Neural crest cell (in vitro differentiated cells): ENCODE data around the gene RGS5. TPM values are rescaled to one million over a fixed set of nuclear protein-coding genes. Genes with fewer than 3 reads are reported as not detected.

Experiments used
- DNase-seq: peaks from one replicate; pipeline ENCODE4 v3.0.0; 2021; ENCODE audit warnings: low read depth, mixed read lengths, low spot score
- H3K27ac Mint-ChIP-seq: one replicate; pipeline ENCODE4 v1.8.0; 2021; ENCODE audit warnings: mild to moderate bottlenecking, mixed read lengths; ENCODE audit not compliant: unreplicated experiment
- H3K27me3 Mint-ChIP-seq: 2 replicates; pipeline ENCODE4 v1.8.0; 2021; ENCODE audit warnings: low read depth, mild to moderate bottlenecking, mixed read lengths
- H3K36me3 Mint-ChIP-seq: 2 replicates; pipeline ENCODE4 v1.8.0; 2021; ENCODE audit warnings: low read depth, mild to moderate bottlenecking, mixed read lengths
- H3K4me1 Mint-ChIP-seq: 2 replicates; pipeline ENCODE4 v1.8.0; 2021; ENCODE audit warnings: mixed read lengths
- H3K4me3 Mint-ChIP-seq: one replicate; pipeline ENCODE4 v1.8.0; 2021; ENCODE audit warnings: mild to moderate bottlenecking, mixed read lengths
- H3K9me3 Mint-ChIP-seq: 2 replicates; pipeline ENCODE4 v1.8.0; 2021; ENCODE audit warnings: mixed read lengths
- total RNA-seq: library from RNA; stranded (reverse); gene quantifications from 2 replicates; pipeline ENCODE4 v1.2.1, GENCODE V29; 2021
- TF ChIP-seq, protein P1 (sequence below): fragments of 200-600 bp; sonication (generic); conservative IDR thresholded peaks from 2 replicates; pipeline ENCODE4 v1.5.0; 2021; ENCODE audit warnings: antibody characterized with exemption, mild to moderate bottlenecking

The RGS5 gene
- total RNA-seq, 1 donor from 2014 or later: 4.5 TPM

DNA sequence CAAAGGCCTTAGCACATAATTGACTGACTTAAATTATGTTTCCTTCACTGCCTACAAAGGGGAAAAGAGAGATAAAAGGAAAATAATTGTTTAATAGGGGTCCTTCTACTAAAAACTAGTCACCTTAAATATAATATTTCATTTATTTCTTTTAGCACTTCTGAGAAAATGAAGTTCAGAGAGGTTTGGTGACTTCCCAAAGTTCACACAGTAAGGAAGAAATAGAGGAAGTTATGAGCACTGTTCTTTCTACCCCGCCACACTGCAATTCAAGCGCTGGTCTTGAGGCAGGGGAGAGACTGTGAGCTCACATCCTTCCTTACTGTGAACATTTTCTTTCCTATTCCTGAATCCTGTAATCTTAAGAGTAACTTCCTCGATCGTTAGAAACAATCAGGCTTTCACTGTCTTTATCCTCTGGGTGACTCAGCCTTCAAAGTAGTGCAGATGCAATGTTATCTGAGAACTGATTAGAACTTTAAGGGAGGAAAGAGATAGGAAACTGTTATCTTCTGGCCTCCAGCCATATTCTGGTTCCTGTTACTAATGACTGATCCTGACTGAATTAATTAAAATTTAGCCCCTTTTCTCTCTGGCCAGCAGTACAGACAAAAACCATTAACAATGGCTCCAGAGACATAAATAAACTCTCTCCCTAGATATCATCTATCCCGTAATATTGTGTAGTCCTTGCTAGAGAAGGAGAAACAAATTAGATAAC, 6.8 kb downstream of the RGS5 start:
- Mint-ChIP-seq H3K9me3 (no peaks in the 10 kb centered on the region), H3K36me3 (no peaks in the 10 kb centered on the region), H3K27me3 (no peaks in the 10 kb centered on the region), H3K4me1 (peaks cover 5% of the 10 kb centered on the region), H3K27ac (no peak overlapping the region), H3K4me3 (no peak overlapping the region)
- no peak for DNase-seq
- TF ChIP-seq, protein P1, sequence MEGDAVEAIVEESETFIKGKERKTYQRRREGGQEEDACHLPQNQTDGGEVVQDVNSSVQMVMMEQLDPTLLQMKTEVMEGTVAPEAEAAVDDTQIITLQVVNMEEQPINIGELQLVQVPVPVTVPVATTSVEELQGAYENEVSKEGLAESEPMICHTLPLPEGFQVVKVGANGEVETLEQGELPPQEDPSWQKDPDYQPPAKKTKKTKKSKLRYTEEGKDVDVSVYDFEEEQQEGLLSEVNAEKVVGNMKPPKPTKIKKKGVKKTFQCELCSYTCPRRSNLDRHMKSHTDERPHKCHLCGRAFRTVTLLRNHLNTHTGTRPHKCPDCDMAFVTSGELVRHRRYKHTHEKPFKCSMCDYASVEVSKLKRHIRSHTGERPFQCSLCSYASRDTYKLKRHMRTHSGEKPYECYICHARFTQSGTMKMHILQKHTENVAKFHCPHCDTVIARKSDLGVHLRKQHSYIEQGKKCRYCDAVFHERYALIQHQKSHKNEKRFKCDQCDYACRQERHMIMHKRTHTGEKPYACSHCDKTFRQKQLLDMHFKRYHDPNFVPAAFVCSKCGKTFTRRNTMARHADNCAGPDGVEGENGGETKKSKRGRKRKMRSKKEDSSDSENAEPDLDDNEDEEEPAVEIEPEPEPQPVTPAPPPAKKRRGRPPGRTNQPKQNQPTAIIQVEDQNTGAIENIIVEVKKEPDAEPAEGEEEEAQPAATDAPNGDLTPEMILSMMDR: no peak

GRCh38 chr1:163191301-163191700, 11.4 kb downstream of the RGS5 start:
- no peaks in the 10 kb centered on the region for H3K36me3 Mint-ChIP-seq
- no peaks in the 10 kb centered on the region for H3K27me3 Mint-ChIP-seq
- H3K4me1 Mint-ChIP-seq: peaks cover 4% of the 10 kb centered on the region
- no peak overlapping the region for H3K27ac Mint-ChIP-seq
- H3K9me3 Mint-ChIP-seq: no peaks in the 10 kb centered on the region
- H3K4me3 Mint-ChIP-seq: no peak overlapping the region
- DNase-seq: no peak
- TF ChIP-seq, protein P1: no peak

GRCh38 chr1:163188947-163189346, 13.8 kb downstream of the RGS5 start:
- DNase-seq: no peak
- Mint-ChIP-seq H3K4me1 (no peaks in the 10 kb centered on the region), H3K9me3 (no peaks in the 10 kb centered on the region), H3K27me3 (no peaks in the 10 kb centered on the region), H3K36me3 (no peaks in the 10 kb centered on the region), H3K27ac (no peak overlapping the region), H3K4me3 (no peak overlapping the region)
- TF ChIP-seq, protein P1: no peak

GRCh38 chr1:163187849-163188248, 14.9 kb downstream of the RGS5 start:
- no peaks in the 10 kb centered on the region for H3K9me3 Mint-ChIP-seq
- H3K27ac Mint-ChIP-seq: no peak overlapping the region
- peaks cover 4% of the 10 kb centered on the region for H3K4me1 Mint-ChIP-seq
- no peak overlapping the region for H3K4me3 Mint-ChIP-seq
- H3K36me3 Mint-ChIP-seq: no peaks in the 10 kb centered on the region
- H3K27me3 Mint-ChIP-seq: no peaks in the 10 kb centered on the region
- DNase-seq: no peak
- TF ChIP-seq, protein P1: no peak

DNA sequence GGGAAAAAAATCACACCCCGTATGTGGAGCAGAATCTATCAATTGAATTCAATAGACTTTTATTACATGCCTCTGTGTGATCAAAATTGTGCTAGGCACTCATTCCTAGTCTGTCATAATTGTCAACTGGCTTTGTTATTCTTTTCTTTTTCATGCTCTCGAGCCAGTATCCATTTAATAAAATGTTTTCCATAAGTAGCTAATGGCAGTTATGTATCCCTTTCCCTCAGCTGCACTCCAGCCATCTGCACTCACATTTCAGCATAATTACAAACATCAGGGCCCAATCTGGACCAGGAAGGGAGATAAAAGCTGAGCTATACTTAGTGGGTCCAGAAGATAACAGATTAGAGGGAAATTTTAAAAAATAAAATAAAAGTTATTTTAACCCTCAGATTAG, 15.9 kb downstream of the RGS5 start:
- no peak overlapping the region for H3K27ac Mint-ChIP-seq

More for the DNA sequence above, 15.9 kb downstream of the RGS5 start:
- no peak overlapping the region for H3K4me3 Mint-ChIP-seq
- DNase-seq: no peak
- no peaks in the 10 kb centered on the region for H3K27me3 Mint-ChIP-seq
- no peaks in the 10 kb centered on the region for H3K36me3 Mint-ChIP-seq
- H3K9me3 Mint-ChIP-seq: no peaks in the 10 kb centered on the region
- peaks cover 10% of the 10 kb centered on the region for H3K4me1 Mint-ChIP-seq
- TF ChIP-seq, protein P1: no peak
